ENCODE measurements around the gene FOXL2. TPM values are rescaled to one million over a fixed set of nuclear protein-coding genes. Genes with fewer than 3 reads are reported as not detected.

FOXL2 gene
- polyA plus RNA-seq, 1 of the 3 experiments (the other 2 are of a cell fraction): not detected

GRCh38 chr3:138962854-138963560 lies 16.1 kb upstream of the FOXL2 start:
- peaks cover 14% of the 10 kb centered on the region; the same call in 1 of the 2 replicates for H3K27me3 ChIP-seq (ENCODE audit: insufficient read depth)
- ChIA-PET CTCF (interaction anchor here (2.1 kb wide), 1 partner anchor 27 kb away, joined by 6 read pairs; no protein-coding TSS in a partner anchor), POLR2A (interaction anchor here (0.6 kb wide), 1 partner anchor 1831 kb away, joined by 3 read pairs; no protein-coding TSS in a partner anchor)
- H3K9ac ChIP-seq: no peak overlapping the region
- H3K79me2 ChIP-seq (ENCODE audit: insufficient read depth): no peaks in the 10 kb centered on the region
- no peaks in the 10 kb centered on the region for H3K4me1 ChIP-seq (ENCODE audit: control insufficient read depth in 1 of 2, insufficient read depth in 2 of 2, low read depth in 1 of 2, low read length in 1 of 2)
- no peak overlapping the region for H3K27ac ChIP-seq (ENCODE audit: low read depth in 2 of 2, low read length in 1 of 2)
- TF ChIP-seq FOSL2 (IDR thresholded peaks at IDR 0.05; ENCODE audit: borderline replicate concordance, low read depth) (no peak), FOXJ3 (CRISPR knock-in tag; IDR thresholded peaks at IDR 0.05) (no peak), MEF2A (IDR thresholded peaks at IDR 0.05; ENCODE audit: borderline replicate concordance, low read depth) (no peak), RAD21 (IDR thresholded peaks at IDR 0.05; ENCODE audit: low read length) (no peak), EP300 (IDR thresholded peaks at IDR 0.05; ENCODE audit: borderline replicate concordance in 1 of 2, low read depth in 1 of 2, low read length in 1 of 2) (no peak), GABPA (IDR thresholded peaks at IDR 0.05; ENCODE audit: low read depth) (no peak), YY1 (IDR thresholded peaks at IDR 0.05; ENCODE audit: low read depth) (no peak), TCF12 (IDR thresholded peaks at IDR 0.05) (no peak)
- 35% methylated on average over 6 of the region's 8 CpGs for WGBS (ENCODE audit: low lambda C conversion rate)
- no peaks in the 10 kb centered on the region for H4K20me1 ChIP-seq (ENCODE audit: insufficient read depth)
- no peak for DNase-seq
- H3K9me2 ChIP-seq: no peaks in the 10 kb centered on the region
- H3K4me3 ChIP-seq (ENCODE audit: low read depth in 2 of 2, low read length in 1 of 2): no peak overlapping the region
- H3K9me3 ChIP-seq: 0 out of 2 replicates have a peak, but pooled peaks cover 6% of the 10 kb centered on the region
- no peaks in the 10 kb centered on the region for H3K36me3 ChIP-seq (replicated peaks in 1 of 2; ENCODE audit: control insufficient read depth in 1 of 2, insufficient read depth in 2 of 2, low read length in 1 of 2)
- H2AFZ ChIP-seq (ENCODE audit: low read depth): no peak overlapping the region
- H3F3A ChIP-seq (replicated peaks; ENCODE audit: insufficient read depth): no peaks in the 10 kb centered on the region
- no peak overlapping the region for H3K4me2 ChIP-seq

- H3K27me3 ChIP-seq (ENCODE audit: insufficient read depth): peaks cover 17% of the 10 kb centered on the region; the same call in 1 of the 2 replicates
- CTCF ChIA-PET: interaction anchor here (0.9 to 2.0 kb wide), 3 partner anchors 8 to 368 kb away, joined by 3 to 7 read pairs (median 5); no protein-coding TSS in a partner anchor
- no peak overlapping the region for H3K27ac ChIP-seq (ENCODE audit: low read depth in 2 of 2, low read length in 1 of 2)
- peak overlapping the region; percentile 33; the same call in 1 of the 2 replicates for H3K4me2 ChIP-seq
- H3K9me3 ChIP-seq: 0 out of 2 replicates have a peak, but pooled peaks cover 6% of the 10 kb centered on the region
- no peak overlapping the region for H2AFZ ChIP-seq (ENCODE audit: low read depth)
- no peaks in the 10 kb centered on the region for H3F3A ChIP-seq (replicated peaks; ENCODE audit: insufficient read depth)
- 5% methylated on average over 5 of the region's 36 CpGs for WGBS (ENCODE audit: low lambda C conversion rate)
- H3K4me1 ChIP-seq (ENCODE audit: control insufficient read depth in 1 of 2, insufficient read depth in 2 of 2, low read depth in 1 of 2, low read length in 1 of 2): no peaks in the 10 kb centered on the region
- no peaks in the 10 kb centered on the region for H3K79me2 ChIP-seq (ENCODE audit: insufficient read depth)
- H3K9me2 ChIP-seq: no peaks in the 10 kb centered on the region
- DNase-seq: peak; percentile 44
- no peak for TF ChIP-seq POLR2AphosphoS5 (IDR thresholded peaks at IDR 0.05; ENCODE audit: low read depth, low read length)
- TF ChIP-seq FOSL2 (IDR thresholded peaks at IDR 0.05; ENCODE audit: borderline replicate concordance, low read depth): no peak
- no peak for TF ChIP-seq TEAD4 (IDR thresholded peaks at IDR 0.05; ENCODE audit: borderline replicate concordance, insufficient read depth)
- TF ChIP-seq CTCF (IDR thresholded peaks at IDR 0.05): no peak
- no peak for TF ChIP-seq CHD2 (IDR thresholded peaks at IDR 0.05; ENCODE audit: low read length, partially characterized antibody)
- TF ChIP-seq JUND (IDR thresholded peaks at IDR 0.05): no peak
- TF ChIP-seq ELF1 (IDR thresholded peaks at IDR 0.05): no peak
- TF ChIP-seq GATA2 (CRISPR knock-in tag; IDR thresholded peaks at IDR 0.05): no peak
- no peak for TF ChIP-seq USF1 (IDR thresholded peaks at IDR 0.05; ENCODE audit: borderline replicate concordance, low read depth)
- TF ChIP-seq IRF3 (IDR thresholded peaks at IDR 0.05; ENCODE audit: low read depth, low read length): no peak
- no peak for TF ChIP-seq GABPA (IDR thresholded peaks at IDR 0.05; ENCODE audit: low read depth)
- TF ChIP-seq TAF1 (IDR thresholded peaks at IDR 0.05; ENCODE audit: borderline replicate concordance, low read depth, low read length): no peak
- TF ChIP-seq FOXM1 (IDR thresholded peaks at IDR 0.05; ENCODE audit: low read depth): no peak
- no peak for TF ChIP-seq YY1 (IDR thresholded peaks at IDR 0.05; ENCODE audit: low read depth)
- TF ChIP-seq MXI1 (IDR thresholded peaks at IDR 0.05; ENCODE audit: low read depth, low read length): no peak
- no peak for TF ChIP-seq EZH2phosphoT487 (IDR thresholded peaks at IDR 0.05; ENCODE audit: borderline replicate concordance, low read depth)
- 0 out of 4 replicates have a peak overlapping the region, but pooled peaks of 1 of the 2 experiments have one; percentile 4 for H3K4me3 ChIP-seq (ENCODE audit: low read depth in 2 of 2, low read length in 1 of 2)
- H3K9ac ChIP-seq: no peak overlapping the region
- no peaks in the 10 kb centered on the region for H4K20me1 ChIP-seq (ENCODE audit: insufficient read depth)
- no peaks in the 10 kb centered on the region for H3K36me3 ChIP-seq (replicated peaks in 1 of 2; ENCODE audit: control insufficient read depth in 1 of 2, insufficient read depth in 2 of 2, low read length in 1 of 2)
- POLR2A ChIA-PET: no interaction called here
Measured at GRCh38 chr3:138960417-138960852, 13.5 kb upstream of the FOXL2 start.
